Type B pancreatic cell (in vitro differentiated cells): ENCODE results near the gene ZSCAN1. TPM values are rescaled to one million over a fixed set of nuclear protein-coding genes. Genes with fewer than 3 reads are reported as not detected.

Experiments
- DNase-seq: peaks from one replicate; pipeline ENCODE4 v3.0.0; 2021; ENCODE audit warnings: mixed read lengths; ENCODE audit not compliant: unreplicated experiment; ENCODE audit errors: extremely low spot score
- H3K27ac Mint-ChIP-seq: 2 replicates; pipeline ENCODE4 v1.8.0; 2021; ENCODE audit warnings: mild to moderate bottlenecking, mixed read lengths
- H3K27me3 Mint-ChIP-seq: 2 replicates; pipeline ENCODE4 v1.8.0; 2021; ENCODE audit warnings: mixed read lengths
- H3K36me3 Mint-ChIP-seq: 2 replicates; pipeline ENCODE4 v1.8.0; 2021; ENCODE audit warnings: mixed read lengths
- H3K4me1 Mint-ChIP-seq: one replicate; pipeline ENCODE4 v1.8.0; 2021; ENCODE audit warnings: mixed read lengths; ENCODE audit not compliant: unreplicated experiment
- H3K4me3 Mint-ChIP-seq: 2 replicates; pipeline ENCODE4 v1.8.0; 2021; ENCODE audit warnings: mild to moderate bottlenecking, mixed read lengths
- H3K9me3 Mint-ChIP-seq: 2 replicates; pipeline ENCODE4 v1.8.0; 2021; ENCODE audit warnings: mixed read lengths
- total RNA-seq: library from RNA; stranded (reverse); gene quantifications from 2 replicates; pipeline ENCODE4 v1.2.1, GENCODE V29; 2021; ENCODE audit warnings: low replicate concordance
- TF ChIP-seq, protein P1 (sequence below): fragments of 200-600 bp; sonication (generic); conservative IDR thresholded peaks from 2 replicates; pipeline ENCODE4 v1.5.0; 2021; ENCODE audit warnings: antibody characterized with exemption, mild to moderate bottlenecking

ZSCAN1 gene
- total RNA-seq, 1 donor from 2014 or later = 1.9 TPM

DNA sequence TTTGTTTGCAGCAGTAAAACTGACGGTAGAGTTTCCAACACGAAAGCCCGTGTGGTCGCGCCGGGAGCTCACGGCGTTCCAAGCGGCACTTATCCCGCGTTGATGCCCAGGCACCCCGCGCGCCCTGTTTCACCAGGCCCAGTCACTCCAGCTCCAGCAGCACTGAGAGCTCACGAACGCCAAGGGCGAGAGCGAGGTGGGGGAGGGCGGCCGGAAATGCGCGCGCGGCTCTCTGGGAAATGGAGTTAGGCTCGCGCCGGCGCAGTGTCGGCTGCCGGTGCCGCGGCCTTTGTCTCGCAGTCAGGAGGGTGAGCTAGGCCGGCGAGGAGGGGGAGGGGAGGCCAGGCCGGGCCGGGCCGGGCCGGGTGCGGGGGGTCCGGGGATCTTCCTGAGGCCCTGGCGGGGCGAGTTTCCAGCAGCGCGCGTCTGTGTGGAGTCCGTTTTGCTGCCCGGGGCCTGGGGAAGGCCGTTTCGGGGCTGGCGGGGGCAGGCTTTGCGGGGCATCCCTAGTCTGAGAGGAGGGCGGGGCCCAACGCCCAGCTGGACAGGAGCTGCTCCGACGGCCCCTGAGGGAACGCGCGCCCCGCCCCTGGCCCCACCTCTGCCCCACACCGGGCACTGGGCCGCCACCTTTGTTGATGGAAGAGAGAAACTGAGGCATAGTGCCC lies 25.3 kb downstream of the ZSCAN1 start, which contains the start of gene ZNF135:
Gene ZNF135, plus strand, starts transcription at position 280 of the 668 bp plus-strand sequence. CDS start 721 bp downstream, outside the sequence.
- Mint-ChIP-seq H3K27ac (peak within 1 kb of the TSS; percentile 97), H3K4me1 (peaks cover 7% of the 10 kb centered on the region), H3K9me3 (peaks cover 14% of the 10 kb centered on the region), H3K4me3 (peak within 1 kb of the TSS; percentile 91), H3K27me3 (no peaks in the 10 kb centered on the region), H3K36me3 (peaks cover 27% of the 10 kb centered on the region)
- DNase-seq = peak; percentile 86
- TF ChIP-seq, protein P1, sequence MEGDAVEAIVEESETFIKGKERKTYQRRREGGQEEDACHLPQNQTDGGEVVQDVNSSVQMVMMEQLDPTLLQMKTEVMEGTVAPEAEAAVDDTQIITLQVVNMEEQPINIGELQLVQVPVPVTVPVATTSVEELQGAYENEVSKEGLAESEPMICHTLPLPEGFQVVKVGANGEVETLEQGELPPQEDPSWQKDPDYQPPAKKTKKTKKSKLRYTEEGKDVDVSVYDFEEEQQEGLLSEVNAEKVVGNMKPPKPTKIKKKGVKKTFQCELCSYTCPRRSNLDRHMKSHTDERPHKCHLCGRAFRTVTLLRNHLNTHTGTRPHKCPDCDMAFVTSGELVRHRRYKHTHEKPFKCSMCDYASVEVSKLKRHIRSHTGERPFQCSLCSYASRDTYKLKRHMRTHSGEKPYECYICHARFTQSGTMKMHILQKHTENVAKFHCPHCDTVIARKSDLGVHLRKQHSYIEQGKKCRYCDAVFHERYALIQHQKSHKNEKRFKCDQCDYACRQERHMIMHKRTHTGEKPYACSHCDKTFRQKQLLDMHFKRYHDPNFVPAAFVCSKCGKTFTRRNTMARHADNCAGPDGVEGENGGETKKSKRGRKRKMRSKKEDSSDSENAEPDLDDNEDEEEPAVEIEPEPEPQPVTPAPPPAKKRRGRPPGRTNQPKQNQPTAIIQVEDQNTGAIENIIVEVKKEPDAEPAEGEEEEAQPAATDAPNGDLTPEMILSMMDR = no peak

DNA sequence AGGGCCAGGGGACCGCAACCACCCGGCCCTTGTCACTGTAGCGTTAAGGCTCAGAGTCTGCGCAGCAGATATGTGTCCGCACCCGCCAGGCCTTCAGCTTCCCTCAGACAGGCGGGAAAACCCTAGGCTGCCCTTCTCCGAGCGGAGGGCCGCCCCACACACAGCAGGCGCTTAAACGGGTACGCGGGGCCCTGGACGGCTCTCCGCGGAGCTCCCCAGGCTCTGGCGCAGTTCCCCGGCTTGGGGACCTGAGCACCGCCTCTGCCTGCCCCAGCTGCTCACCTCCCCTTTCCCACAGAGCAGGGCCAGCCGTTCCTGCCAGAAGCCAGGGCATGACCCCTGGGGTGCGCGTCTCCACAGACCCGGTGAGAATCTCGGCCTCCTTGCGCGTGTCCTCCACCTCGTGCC lies 25.9 kb downstream of the ZSCAN1 start:
- Mint-ChIP-seq H3K4me1 (peaks cover 7% of the 10 kb centered on the region), H3K36me3 (peaks cover 30% of the 10 kb centered on the region), H3K27me3 (no peaks in the 10 kb centered on the region), H3K9me3 (peaks cover 15% of the 10 kb centered on the region), H3K27ac (peak overlapping the region; percentile 97), H3K4me3 (peak overlapping the region; percentile 91)
- DNase-seq = no peak
- TF ChIP-seq, protein P1 = no peak

DNA sequence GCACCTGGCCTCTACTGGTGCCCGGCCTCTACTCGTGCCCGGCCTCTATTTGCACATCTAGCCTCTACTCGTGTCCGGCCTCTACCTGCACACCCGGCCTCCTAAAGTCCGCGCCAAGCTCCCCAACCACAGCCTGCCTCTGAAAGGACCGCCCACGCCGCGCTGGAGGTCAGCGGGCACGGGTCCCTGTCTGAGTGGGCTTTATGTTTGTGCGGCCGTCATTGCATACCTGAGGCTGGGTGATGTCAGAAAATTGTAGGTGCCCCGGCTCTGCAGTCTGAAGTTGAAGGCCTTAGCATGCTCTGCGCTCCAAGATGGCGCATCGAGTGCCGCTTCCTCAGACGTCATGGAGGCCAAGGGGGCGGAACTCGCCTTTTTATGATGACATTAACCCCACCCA lies 26.4 kb downstream of the ZSCAN1 start:
- TF ChIP-seq, protein P1 = no peak
- H3K4me1 Mint-ChIP-seq = peaks cover 7% of the 10 kb centered on the region
- no peak overlapping the region for H3K27ac Mint-ChIP-seq
- H3K27me3 Mint-ChIP-seq = no peaks in the 10 kb centered on the region
- no peak for DNase-seq
- H3K36me3 Mint-ChIP-seq = peaks cover 34% of the 10 kb centered on the region
- peaks cover 15% of the 10 kb centered on the region for H3K9me3 Mint-ChIP-seq
- H3K4me3 Mint-ChIP-seq = peak overlapping the region; percentile 51

DNA sequence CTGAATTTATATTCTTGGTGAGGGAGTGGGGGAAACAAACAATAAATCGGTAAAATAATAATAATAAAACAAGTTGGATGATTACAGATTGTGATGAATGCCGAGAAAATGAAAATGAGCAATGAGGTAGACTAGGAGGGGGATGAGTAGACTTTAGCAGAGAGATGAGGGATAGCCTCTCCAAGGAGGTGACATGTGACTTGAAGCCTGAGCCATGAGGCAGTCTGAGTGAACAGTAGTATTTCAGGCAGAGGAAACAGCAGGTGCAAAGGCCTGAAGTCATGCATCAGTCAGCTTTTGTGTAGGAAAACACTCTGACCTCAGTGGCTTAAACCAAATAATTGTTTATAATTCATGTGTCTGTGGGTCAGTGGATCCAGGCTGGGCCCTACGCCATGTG lies 29.9 kb downstream of the ZSCAN1 start:
- TF ChIP-seq, protein P1 = no peak
- Mint-ChIP-seq H3K36me3 (peaks cover 64% of the 10 kb centered on the region), H3K27me3 (no peaks in the 10 kb centered on the region), H3K4me3 (no peak overlapping the region), H3K4me1 (peaks cover 4% of the 10 kb centered on the region), H3K9me3 (peaks cover 37% of the 10 kb centered on the region), H3K27ac (no peak overlapping the region)
- no peak for DNase-seq

DNA sequence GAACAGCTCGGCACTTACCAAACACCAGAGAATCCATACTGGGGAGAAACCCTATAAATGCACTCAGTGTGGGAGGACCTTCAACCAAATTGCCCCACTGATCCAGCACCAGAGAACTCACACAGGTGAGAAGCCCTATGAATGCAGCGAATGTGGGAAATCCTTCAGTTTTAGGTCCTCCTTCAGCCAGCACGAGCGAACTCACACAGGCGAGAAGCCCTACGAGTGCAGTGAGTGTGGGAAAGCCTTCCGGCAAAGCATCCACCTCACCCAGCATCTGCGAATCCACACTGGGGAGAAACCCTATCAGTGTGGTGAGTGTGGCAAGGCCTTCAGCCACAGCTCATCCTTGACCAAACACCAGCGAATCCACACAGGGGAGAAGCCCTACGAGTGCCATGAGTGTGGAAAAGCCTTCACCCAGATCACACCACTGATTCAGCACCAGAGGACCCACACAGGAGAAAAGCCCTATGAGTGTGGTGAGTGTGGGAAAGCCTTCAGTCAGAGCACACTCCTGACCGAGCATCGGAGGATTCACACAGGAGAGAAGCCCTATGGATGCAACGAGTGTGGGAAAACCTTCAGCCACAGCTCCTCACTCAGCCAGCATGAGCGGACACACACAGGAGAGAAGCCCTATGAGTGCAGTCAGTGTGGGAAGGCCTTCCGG lies 33.6 kb downstream of the ZSCAN1 start:
- Mint-ChIP-seq H3K27me3 (no peaks in the 10 kb centered on the region), H3K4me3 (no peak overlapping the region), H3K27ac (no peak overlapping the region), H3K9me3 (peaks cover 42% of the 10 kb centered on the region), H3K36me3 (peaks cover 65% of the 10 kb centered on the region), H3K4me1 (no peaks in the 10 kb centered on the region)
- TF ChIP-seq, protein P1 = no peak
- no peak for DNase-seq
